A673 (cell line): ENCODE data around the gene CFAP65. TPM values are rescaled to one million over a fixed set of nuclear protein-coding genes. Genes with fewer than 3 reads are reported as not detected.

Source experiments
- BruUV-seq: library from RNA; stranded (reverse); fragments of 400-500 nt; replicated peaks from 2 replicates; lab custom pipeline; 2021; lab: Mats Ljungman, UMichigan
- CTCF ChIA-PET: fragments of 300-600 bp; sonication (Branson Sonifier 250); formaldehyde crosslinking; loops from one replicate; lab custom pipeline; 2022; ENCODE audit warnings: antibody characterized with exemption; lab: Charles Lee
- POLR2A ChIA-PET: fragments of 300-600 bp; sonication (Branson Sonifier 250); formaldehyde crosslinking; loops from one replicate; lab custom pipeline; 2022; ENCODE audit warnings: antibody characterized with exemption; ENCODE audit not compliant: low non-redundant PET; lab: Charles Lee
- DNase-seq: peaks from one replicate; pipeline ENCODE4 v3.0.0-alpha.2; 2015; ENCODE audit warnings: low spot score
- H3K27ac ChIP-seq: fragments of 200-600 bp; sonication (generic); 2 replicates; pipeline ENCODE4 v1.5.1; 2016; ENCODE audit warnings: mixed run types, low read depth, mild to moderate bottlenecking, mixed read lengths, antibody characterized with exemption, low read length; ENCODE audit not compliant: poor library complexity, severe bottlenecking
- H3K27me3 ChIP-seq: fragments of 200-600 bp; sonication (generic); replicated peaks from 2 replicates; pipeline ENCODE4 v1.6.1; 2017; ENCODE audit warnings: mixed run types, low read depth, mild to moderate bottlenecking, mixed read lengths, antibody characterized with exemption, low read length; ENCODE audit not compliant: insufficient read depth, poor library complexity
- H3K36me3 ChIP-seq: fragments of 200-600 bp; sonication (generic); 2 replicates; pipeline ENCODE4 v1.6.1; 2016; ENCODE audit warnings: mixed run types, mild to moderate bottlenecking, mixed read lengths, antibody characterized with exemption, low read length; ENCODE audit not compliant: insufficient read depth, poor library complexity, severe bottlenecking
- H3K4me1 ChIP-seq: fragments of 200-600 bp; sonication (generic); 2 replicates; pipeline ENCODE4 v1.6.1; 2017; ENCODE audit warnings: mixed run types, mild to moderate bottlenecking, mixed read lengths, antibody characterized with exemption, low read length; ENCODE audit not compliant: insufficient read depth, poor library complexity, severe bottlenecking
- H3K4me3 ChIP-seq: fragments of 200-600 bp; sonication (generic); 2 replicates; pipeline ENCODE4 v1.5.1; 2016; ENCODE audit warnings: low read depth, mixed run types, mild to moderate bottlenecking, mixed read lengths, low read length; ENCODE audit not compliant: poor library complexity, severe bottlenecking
- H3K9me3 ChIP-seq: fragments of 200-600 bp; sonication (generic); 2 replicates; pipeline ENCODE4 v1.6.1; 2016; ENCODE audit warnings: mixed run types, low read depth, mild to moderate bottlenecking, mixed read lengths, antibody characterized with exemption, low read length; ENCODE audit not compliant: poor library complexity, severe bottlenecking
- EZH2 ChIP-seq: fragments of 200-600 bp; sonication (generic); IDR thresholded peaks from 2 replicates; pipeline ENCODE4 v1.6.1; 2017; ENCODE audit warnings: borderline replicate concordance, low read depth, mild to moderate bottlenecking, mixed read lengths, antibody characterized with exemption, low read length; ENCODE audit not compliant: poor library complexity, severe bottlenecking
- intact Hi-C: fragments of 100-400 bp; cut with micrococcal nuclease; formaldehyde crosslinking; loops from one replicate; pipeline ENCODE4 v1.10.0; 2022; ENCODE audit not compliant: unreplicated experiment
- total RNA-seq: library from RNA; stranded (reverse); gene quantifications from 2 replicates; pipeline ENCODE4 v1.2.3, GENCODE V29; 2021
- TF ChIP-seq, protein P1 (sequence below): fragments of 300-800, 200-600 bp; sonication (generic); conservative IDR thresholded peaks from 2 replicates; pipeline ENCODE4 v1.5.1; 2017; ENCODE audit warnings: low read depth, mild to moderate bottlenecking, antibody characterized with exemption, low read length, moderate library complexity, mixed read lengths

CFAP65 gene
- total RNA-seq, 1 experiment from 2014 or later, result 0.13 TPM

DNA sequence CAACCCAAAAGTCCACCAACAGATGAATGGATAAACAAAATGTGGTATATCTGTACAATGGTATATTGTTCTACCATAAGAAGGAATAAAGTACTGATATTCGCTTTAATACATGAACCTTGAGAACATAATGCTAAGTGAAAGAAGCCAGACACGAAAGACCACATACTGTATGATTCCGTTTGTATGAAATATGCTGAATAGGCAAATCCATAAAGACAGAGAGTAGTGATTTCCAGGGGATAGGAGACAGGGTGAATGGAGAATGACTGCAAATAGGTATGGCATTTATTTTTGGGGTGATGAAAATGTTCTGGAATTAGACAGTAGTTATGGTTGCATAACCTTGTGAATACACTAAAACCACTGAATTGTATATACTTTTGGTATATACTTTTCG lies 48.0 kb upstream of the CFAP65 start:
- no peak overlapping the region for H3K27ac ChIP-seq
- H3K27me3 ChIP-seq, result no peaks in the 10 kb centered on the region
- POLR2A ChIA-PET, result no interaction called here
- H3K36me3 ChIP-seq, result no peaks in the 10 kb centered on the region
- no peaks in the 10 kb centered on the region for H3K4me1 ChIP-seq
- no peak for TF ChIP-seq EZH2
- TF ChIP-seq, protein P1, sequence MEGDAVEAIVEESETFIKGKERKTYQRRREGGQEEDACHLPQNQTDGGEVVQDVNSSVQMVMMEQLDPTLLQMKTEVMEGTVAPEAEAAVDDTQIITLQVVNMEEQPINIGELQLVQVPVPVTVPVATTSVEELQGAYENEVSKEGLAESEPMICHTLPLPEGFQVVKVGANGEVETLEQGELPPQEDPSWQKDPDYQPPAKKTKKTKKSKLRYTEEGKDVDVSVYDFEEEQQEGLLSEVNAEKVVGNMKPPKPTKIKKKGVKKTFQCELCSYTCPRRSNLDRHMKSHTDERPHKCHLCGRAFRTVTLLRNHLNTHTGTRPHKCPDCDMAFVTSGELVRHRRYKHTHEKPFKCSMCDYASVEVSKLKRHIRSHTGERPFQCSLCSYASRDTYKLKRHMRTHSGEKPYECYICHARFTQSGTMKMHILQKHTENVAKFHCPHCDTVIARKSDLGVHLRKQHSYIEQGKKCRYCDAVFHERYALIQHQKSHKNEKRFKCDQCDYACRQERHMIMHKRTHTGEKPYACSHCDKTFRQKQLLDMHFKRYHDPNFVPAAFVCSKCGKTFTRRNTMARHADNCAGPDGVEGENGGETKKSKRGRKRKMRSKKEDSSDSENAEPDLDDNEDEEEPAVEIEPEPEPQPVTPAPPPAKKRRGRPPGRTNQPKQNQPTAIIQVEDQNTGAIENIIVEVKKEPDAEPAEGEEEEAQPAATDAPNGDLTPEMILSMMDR, result no peak
- no TSS peak for BruUV-seq
- H3K4me3 ChIP-seq, result no peak overlapping the region
- no peaks in the 10 kb centered on the region for H3K9me3 ChIP-seq
- CTCF ChIA-PET, result no interaction called here
- intact Hi-C loops, result no loop called here
- DNase-seq, result no peak

DNA sequence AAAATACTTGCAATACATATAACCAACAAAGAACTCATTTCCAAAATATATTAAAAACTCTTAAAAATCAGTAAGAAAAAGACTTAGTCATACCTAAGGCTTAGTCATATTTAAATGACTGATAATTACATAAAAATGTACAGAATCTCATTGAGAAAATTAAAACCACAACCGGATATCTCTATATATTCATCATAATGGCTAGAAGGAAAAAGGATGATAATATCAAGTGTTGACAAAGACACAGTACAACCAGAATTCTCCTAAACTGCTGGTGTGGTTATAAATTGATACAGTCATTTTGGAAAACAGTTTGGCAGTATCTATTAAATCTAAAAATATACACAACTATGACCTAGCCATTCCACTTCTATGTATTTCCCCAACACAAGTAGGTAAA lies 46.5 kb upstream of the CFAP65 start:
- ChIA-PET CTCF (no interaction called here), POLR2A (no interaction called here)
- no TSS peak for BruUV-seq

DNA sequence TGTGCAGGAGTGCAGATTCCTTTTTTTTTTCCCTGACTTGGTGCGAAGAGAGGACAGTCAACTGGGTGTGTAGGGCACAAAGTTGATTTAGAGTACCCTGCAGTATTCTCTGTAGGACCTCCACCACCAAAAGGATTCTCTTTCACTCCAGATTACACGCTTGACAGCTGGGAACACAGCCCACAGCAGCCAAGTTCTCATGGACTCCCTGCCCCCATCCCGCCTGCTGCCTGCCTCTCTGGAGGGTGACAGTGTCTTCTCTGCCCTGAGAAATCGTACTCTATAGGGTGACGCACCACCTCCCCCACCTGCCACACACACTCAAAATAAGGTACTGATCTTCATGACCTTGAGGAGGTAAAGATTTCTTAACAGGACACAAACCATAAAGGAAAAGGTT lies 46.0 kb upstream of the CFAP65 start:
- intact Hi-C loops, result no loop called here
- no peaks in the 10 kb centered on the region for H3K36me3 ChIP-seq
- no peak for DNase-seq
- no peak overlapping the region for H3K4me3 ChIP-seq
- H3K27me3 ChIP-seq, result no peaks in the 10 kb centered on the region
- ChIA-PET CTCF (no interaction called here), POLR2A (no interaction called here)
- H3K27ac ChIP-seq, result no peak overlapping the region
- H3K4me1 ChIP-seq, result no peaks in the 10 kb centered on the region
- no TSS peak for BruUV-seq
- H3K9me3 ChIP-seq, result no peaks in the 10 kb centered on the region
- TF ChIP-seq, protein P1, result no peak
- no peak for TF ChIP-seq EZH2

More for the DNA sequence above, 46.5 kb upstream of the CFAP65 start:
- no peak for TF ChIP-seq EZH2
- TF ChIP-seq, protein P1, result no peak
- intact Hi-C loops, result no loop called here
- Histone ChIP-seq H3K4me1 (no peaks in the 10 kb centered on the region), H3K27me3 (no peaks in the 10 kb centered on the region), H3K27ac (no peak overlapping the region), H3K36me3 (no peaks in the 10 kb centered on the region), H3K9me3 (no peaks in the 10 kb centered on the region), H3K4me3 (no peak overlapping the region)
- no peak for DNase-seq
